GM10248 (cell line): Measurements from ENCODE around the gene MCF2L.

ENCODE experiments used
- CTCF ChIA-PET: fragments of 300-600 bp; sonication (Branson Sonifier 250); formaldehyde crosslinking; extraction: SDS; loops from one replicate; lab custom pipeline; 2021; ENCODE audit warnings: antibody characterized with exemption; lab: Yijun Ruan, JAX
- POLR2A ChIA-PET: fragments of 350-650 bp; sonication (Branson Sonifier 250); formaldehyde crosslinking; extraction: SDS; loops from one replicate; lab custom pipeline; 2020; ENCODE audit warnings: antibody characterized with exemption; lab: Yijun Ruan, JAX
- DNase-seq: peaks from one replicate; pipeline ENCODE4 v3.0.0; 2012; ENCODE audit errors: extremely low spot score
- TF ChIP-seq, protein P1 (sequence below): IDR thresholded peaks from 2 replicates; pipeline ENCODE4 v1.5.1; 2012; ENCODE audit warnings: mild to moderate bottlenecking, low read depth; ENCODE audit errors: extremely low read depth, missing control alignments, control extremely low read depth

MCF2L gene

DNA sequence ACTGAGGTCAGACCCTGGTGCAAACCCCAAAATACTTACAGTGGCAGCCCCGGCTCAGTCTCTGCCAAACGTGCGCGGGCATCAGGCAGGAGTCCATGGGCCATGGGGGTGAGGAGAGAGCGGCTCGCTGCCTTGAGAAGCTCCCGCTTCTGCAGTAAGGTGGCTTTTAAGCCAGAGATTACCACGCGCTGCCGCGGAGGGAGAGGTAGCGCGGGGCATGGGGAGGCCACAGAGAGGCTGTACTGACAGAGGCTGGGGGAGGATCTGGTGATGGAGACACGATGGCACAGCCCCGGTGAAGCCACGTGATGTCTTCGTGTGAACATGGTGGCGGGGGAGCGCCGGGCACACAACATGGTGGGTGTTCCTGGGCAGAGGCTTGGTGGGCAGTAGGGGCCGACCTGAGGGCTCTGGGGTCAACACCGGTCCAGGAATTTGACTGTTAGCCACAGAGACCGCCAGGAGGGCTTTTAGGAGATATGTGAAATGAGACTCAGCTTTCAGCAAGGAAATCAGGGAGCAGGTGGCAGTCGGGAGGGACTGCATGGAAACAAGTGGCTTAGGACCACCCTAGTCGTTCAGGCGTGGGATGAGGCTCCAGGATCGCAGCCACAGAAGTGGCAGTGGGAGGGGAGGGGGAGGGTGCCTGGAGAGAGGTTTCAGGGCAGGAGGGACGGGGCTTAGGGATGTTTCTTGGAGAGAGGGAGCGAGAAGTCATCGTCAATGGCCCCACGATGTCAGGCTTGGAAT, 24.1 kb downstream of the MCF2L start:
- POLR2A ChIA-PET, result no interaction called here
- CTCF ChIA-PET, result no interaction called here
- DNase-seq, result no peak
- TF ChIP-seq, protein P1, sequence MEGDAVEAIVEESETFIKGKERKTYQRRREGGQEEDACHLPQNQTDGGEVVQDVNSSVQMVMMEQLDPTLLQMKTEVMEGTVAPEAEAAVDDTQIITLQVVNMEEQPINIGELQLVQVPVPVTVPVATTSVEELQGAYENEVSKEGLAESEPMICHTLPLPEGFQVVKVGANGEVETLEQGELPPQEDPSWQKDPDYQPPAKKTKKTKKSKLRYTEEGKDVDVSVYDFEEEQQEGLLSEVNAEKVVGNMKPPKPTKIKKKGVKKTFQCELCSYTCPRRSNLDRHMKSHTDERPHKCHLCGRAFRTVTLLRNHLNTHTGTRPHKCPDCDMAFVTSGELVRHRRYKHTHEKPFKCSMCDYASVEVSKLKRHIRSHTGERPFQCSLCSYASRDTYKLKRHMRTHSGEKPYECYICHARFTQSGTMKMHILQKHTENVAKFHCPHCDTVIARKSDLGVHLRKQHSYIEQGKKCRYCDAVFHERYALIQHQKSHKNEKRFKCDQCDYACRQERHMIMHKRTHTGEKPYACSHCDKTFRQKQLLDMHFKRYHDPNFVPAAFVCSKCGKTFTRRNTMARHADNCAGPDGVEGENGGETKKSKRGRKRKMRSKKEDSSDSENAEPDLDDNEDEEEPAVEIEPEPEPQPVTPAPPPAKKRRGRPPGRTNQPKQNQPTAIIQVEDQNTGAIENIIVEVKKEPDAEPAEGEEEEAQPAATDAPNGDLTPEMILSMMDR, result no peak

DNA sequence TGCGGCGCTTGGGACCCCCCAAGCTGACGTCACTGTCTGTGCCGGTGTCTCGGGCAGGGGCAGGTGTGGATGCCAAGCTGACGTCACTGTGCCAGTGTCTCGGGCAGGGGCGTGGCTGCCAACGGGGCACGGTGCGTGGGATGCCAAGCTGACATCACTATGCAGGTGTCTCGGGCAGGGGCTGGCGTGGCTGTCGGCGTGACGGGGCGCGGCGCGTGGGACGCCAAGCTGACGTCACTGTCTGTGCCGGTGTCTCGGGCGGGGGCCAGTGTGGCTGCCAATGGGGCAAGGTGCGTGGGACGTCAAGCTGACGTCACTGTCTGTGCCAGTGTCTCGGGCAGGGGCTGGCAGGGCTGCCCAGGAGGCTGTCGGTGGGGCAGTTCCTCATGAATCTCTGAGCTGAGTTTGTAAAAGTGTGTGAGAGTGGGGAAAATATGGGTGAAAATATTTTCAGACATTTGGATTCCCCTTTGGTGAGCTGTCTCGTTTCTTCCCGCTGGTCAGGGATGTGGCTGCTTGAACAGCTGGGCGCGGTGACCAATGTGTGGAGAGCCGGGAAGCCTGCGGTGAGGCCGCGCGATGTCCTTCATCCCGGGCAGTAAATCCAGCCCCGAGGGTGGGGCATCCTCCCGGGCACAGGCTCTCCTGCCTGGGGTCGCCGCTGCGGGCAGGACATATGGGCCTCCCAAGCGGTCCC, 25.2 kb downstream of the MCF2L start:
- CTCF ChIA-PET, result no interaction called here
- TF ChIP-seq, protein P1, result no peak
- no peak for DNase-seq
- POLR2A ChIA-PET, result no interaction called here

DNA sequence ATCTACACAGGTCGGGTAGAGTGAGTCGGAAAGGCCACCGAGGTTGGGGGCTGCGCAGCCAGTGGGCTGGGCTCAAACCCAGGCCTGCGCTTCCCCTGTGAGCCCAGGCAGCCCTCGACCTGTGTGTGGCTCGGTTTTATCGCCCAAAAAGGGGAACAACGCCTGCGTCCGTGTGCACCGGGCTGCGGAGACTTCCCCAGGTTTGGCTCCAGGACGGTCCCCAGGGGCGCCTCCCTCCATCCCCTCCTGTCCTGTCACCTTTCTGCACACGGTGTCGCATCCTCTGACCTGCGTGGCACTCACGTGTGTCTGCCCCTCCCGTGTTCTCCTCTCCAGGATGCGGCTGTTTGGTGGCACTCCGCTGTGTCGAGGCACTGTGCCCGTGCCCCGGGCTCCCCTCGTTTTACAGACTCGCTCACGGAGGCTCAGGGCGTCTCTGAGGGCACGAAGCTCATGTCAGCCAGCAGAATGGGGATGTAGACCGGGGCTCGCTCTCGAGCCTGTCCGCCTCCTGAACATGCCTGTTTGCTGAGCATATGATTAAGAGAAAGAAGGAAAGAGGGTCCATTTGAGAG, 25.9 kb downstream of the MCF2L start:
- no peak for DNase-seq
- ChIA-PET POLR2A (no interaction called here), CTCF (no interaction called here)
- TF ChIP-seq, protein P1, result no peak

DNA sequence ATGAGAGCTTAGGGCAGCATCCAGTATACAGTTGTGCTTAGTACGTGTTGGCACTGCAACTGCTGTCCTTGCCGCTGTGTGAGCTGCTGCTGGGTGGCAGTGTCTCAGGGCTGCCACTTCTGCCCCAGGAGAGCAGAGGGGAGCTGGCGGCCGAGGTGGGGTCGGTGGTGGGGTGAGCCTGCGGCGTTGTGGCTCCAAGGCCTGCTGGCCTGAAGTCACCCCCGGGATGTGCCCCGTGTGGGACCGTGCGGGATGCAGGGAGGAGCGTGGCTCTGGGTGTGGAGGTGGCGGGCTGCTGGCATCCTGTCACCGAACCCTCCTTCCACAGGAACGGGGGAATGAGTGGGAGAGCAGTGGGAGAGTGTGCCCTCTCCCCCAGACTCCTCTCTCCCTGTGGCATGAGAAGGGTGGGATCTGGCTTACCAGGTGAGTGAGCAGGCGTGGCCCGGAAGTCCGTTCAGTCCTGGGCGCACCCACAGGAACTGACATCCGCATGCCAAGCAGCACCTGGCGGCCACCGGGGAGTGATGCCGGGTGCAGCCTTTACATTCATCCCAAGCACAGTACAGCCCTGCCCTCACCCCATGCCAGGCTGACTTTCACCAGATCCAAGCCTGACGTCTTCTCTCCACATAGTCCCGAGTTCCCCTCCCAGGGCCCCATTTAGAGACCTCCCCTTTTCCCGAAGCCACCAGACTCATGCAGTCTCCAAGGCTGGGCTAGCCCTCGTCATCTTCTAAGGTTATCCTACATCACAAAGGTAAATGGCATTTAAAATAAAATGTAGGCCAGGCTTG, 26.6 kb downstream of the MCF2L start:
- TF ChIP-seq, protein P1, result no peak
- CTCF ChIA-PET, result no interaction called here
- no peak for DNase-seq
- POLR2A ChIA-PET, result no interaction called here

DNA sequence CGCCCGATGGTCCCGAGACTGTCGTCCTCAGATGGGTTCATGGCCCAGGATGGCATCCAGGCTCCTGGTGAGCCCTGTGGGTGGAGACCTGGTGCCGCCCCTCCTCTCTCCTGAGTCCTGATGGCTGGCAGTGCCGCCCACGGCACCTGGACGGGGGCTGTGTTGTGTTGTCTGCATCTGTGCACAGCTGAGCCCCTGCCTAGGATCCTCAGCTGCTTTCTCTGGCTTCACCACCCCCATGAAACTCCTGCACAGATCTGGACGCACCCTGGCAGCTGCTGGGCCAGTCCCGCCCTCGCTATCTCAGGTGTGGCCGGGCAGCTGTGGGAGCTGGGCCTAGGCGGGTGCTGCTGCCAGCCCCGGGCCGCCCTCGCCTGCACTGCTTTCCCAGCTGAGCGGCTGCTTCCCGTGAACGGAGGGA, 27.7 kb downstream of the MCF2L start:
- TF ChIP-seq, protein P1, result no peak
- CTCF ChIA-PET, result no interaction called here

More for the DNA sequence above, 27.7 kb downstream of the MCF2L start:
- POLR2A ChIA-PET, result no interaction called here
- DNase-seq, result no peak
